Measurements from ENCODE around the gene BBS12. TPM values are rescaled to one million over a fixed set of nuclear protein-coding genes. Genes with fewer than 3 reads are reported as not detected.

BBS12 gene
- polyA plus RNA-seq, 1 experiment = 1.9 TPM

GRCh38 chr4:122776916-122777315 lies 44.4 kb downstream of the BBS12 start:
- ChIA-PET CTCF (interaction anchor here (1.0 to 1.3 kb wide), 2 partner anchors 13 to 21 kb away, joined by 3 to 4 read pairs; no protein-coding TSS in a partner anchor), POLR2A (no interaction called here)
- TF ChIP-seq CTCF (IDR thresholded peaks at IDR 0.05; ENCODE audit: insufficient read depth, low read depth, low read length) = no peak
- Histone ChIP-seq H3K4me3 (ENCODE audit: low read depth, low read length) (no peak overlapping the region), H3K27me3 (ENCODE audit: control insufficient read depth, insufficient read depth, low read length) (no peaks in the 10 kb centered on the region), H3K36me3 (ENCODE audit: control insufficient read depth, insufficient read depth, low read length) (no peaks in the 10 kb centered on the region)
- no peak for DNase-seq (ENCODE audit: low read depth)

GRCh38 chr4:122777846-122778673 lies 45.6 kb downstream of the BBS12 start:
- CTCF ChIA-PET = interaction anchor here (0.7 to 1.5 kb wide), 2 partner anchors 9 to 112 kb away, joined by 3 read pairs; no protein-coding TSS in a partner anchor
- Histone ChIP-seq H3K4me3 (ENCODE audit: low read depth, low read length) (no peak overlapping the region), H3K27me3 (ENCODE audit: control insufficient read depth, insufficient read depth, low read length) (no peaks in the 10 kb centered on the region), H3K36me3 (ENCODE audit: control insufficient read depth, insufficient read depth, low read length) (no peaks in the 10 kb centered on the region)
- POLR2A ChIA-PET = interaction anchor here (0.6 to 1.6 kb wide), 3 partner anchors 14 to 38 kb away, joined by 3 to 6 read pairs (median 3); no protein-coding TSS in a partner anchor
- DNase-seq (ENCODE audit: low read depth) = peak; percentile 96
- TF ChIP-seq CTCF (IDR thresholded peaks at IDR 0.05; ENCODE audit: insufficient read depth, low read depth, low read length) = no peak

- H3K36me3 ChIP-seq (ENCODE audit: control insufficient read depth, insufficient read depth, low read length) = no peaks in the 10 kb centered on the region
- no peak for DNase-seq (ENCODE audit: low read depth)
- ChIA-PET POLR2A (no interaction called here), CTCF (no interaction called here)
- no peak overlapping the region for H3K4me3 ChIP-seq (ENCODE audit: low read depth, low read length)
- TF ChIP-seq CTCF (IDR thresholded peaks at IDR 0.05; ENCODE audit: insufficient read depth, low read depth, low read length) = no peak
- H3K27me3 ChIP-seq (ENCODE audit: control insufficient read depth, insufficient read depth, low read length) = no peaks in the 10 kb centered on the region
Measured at GRCh38 chr4:122781486-122781885, 49.0 kb downstream of the BBS12 start.

GRCh38 chr4:122783301-122784215 lies 51.1 kb downstream of the BBS12 start:
- no peak for TF ChIP-seq CTCF (IDR thresholded peaks at IDR 0.05; ENCODE audit: insufficient read depth, low read depth, low read length)
- ChIA-PET CTCF (interaction anchor here (0.6 to 1.7 kb wide), 7 partner anchors 16 to 565 kb away, joined by 3 to 6 read pairs (median 4); no protein-coding TSS in a partner anchor), POLR2A (interaction anchor here (0.5 to 1.2 kb wide), 5 partner anchors 13 to 1926 kb away, joined by 3 to 4 read pairs (median 3); no protein-coding TSS in a partner anchor)
- no peaks in the 10 kb centered on the region for H3K36me3 ChIP-seq (ENCODE audit: control insufficient read depth, insufficient read depth, low read length)
- no peak overlapping the region for H3K4me3 ChIP-seq (ENCODE audit: low read depth, low read length)
- H3K27me3 ChIP-seq (ENCODE audit: control insufficient read depth, insufficient read depth, low read length) = no peaks in the 10 kb centered on the region
- peak; percentile 85 for DNase-seq (ENCODE audit: low read depth)
